Fibroblast of mammary gland (primary cell): Measurements from ENCODE around the gene CFAP20DC.

Experiments
- DNase-seq: peaks from one replicate; pipeline ENCODE4 v3.0.0-alpha.2; 2010; ENCODE audit warnings: low read depth
- H3K4me3 ChIP-seq: 2 replicates; pipeline ENCODE4 v1.5.1; 2011; ENCODE audit warnings: low read depth, mild to moderate bottlenecking, low read length, moderate library complexity; ENCODE audit not compliant: control insufficient read depth
- CTCF ChIP-seq: conservative IDR thresholded peaks from 2 replicates; pipeline ENCODE4 v1.5.1; 2011; ENCODE audit warnings: low read depth, low read length, inconsistent platforms; ENCODE audit not compliant: control insufficient read depth, insufficient read depth

CFAP20DC gene

GRCh38 chr3:58801541-58801940 is 248.3 kb downstream of the CFAP20DC start:
- DNase-seq = no peak
- no peak for TF ChIP-seq CTCF
- H3K4me3 ChIP-seq = no peak overlapping the region

- no peak overlapping the region for H3K4me3 ChIP-seq
- no peak for DNase-seq
- no peak for TF ChIP-seq CTCF
Measured at GRCh38 chr3:58800940-58801339, 248.9 kb downstream of the CFAP20DC start.

GRCh38 chr3:58800032-58800431 is 249.8 kb downstream of the CFAP20DC start:
- no peak for TF ChIP-seq CTCF

GRCh38 chr3:58799271-58799670 is 250.6 kb downstream of the CFAP20DC start:
- no peak for TF ChIP-seq CTCF
- no peak for DNase-seq
- H3K4me3 ChIP-seq = no peak overlapping the region

More at GRCh38 chr3:58800032-58800431, 249.8 kb downstream of the CFAP20DC start:
- H3K4me3 ChIP-seq = no peak overlapping the region
- no peak for DNase-seq

- TF ChIP-seq CTCF = no peak
- DNase-seq = no peak
- H3K4me3 ChIP-seq = no peak overlapping the region
Measured at GRCh38 chr3:58798312-58798711, 251.5 kb downstream of the CFAP20DC start.

GRCh38 chr3:58794750-58795149 is 255.1 kb downstream of the CFAP20DC start:
- no peak overlapping the region for H3K4me3 ChIP-seq
- TF ChIP-seq CTCF = no peak
- no peak for DNase-seq

GRCh38 chr3:58793938-58794337 is 255.9 kb downstream of the CFAP20DC start:
- no peak overlapping the region for H3K4me3 ChIP-seq
- no peak for TF ChIP-seq CTCF

More at GRCh38 chr3:58793938-58794337, 255.9 kb downstream of the CFAP20DC start:
- no peak for DNase-seq
